GM19238 (cell line): Measurements from ENCODE around the gene ZNF326.
"Not testable (repeated sequence)": the region's sequence is repeated elsewhere in the genome, so short reads cannot be mapped to it uniquely, and the experiment has no call there.

Experiments
- DNase-seq: peaks from one replicate; pipeline ENCODE4 v3.0.0; 2011; ENCODE audit warnings: low spot score; ENCODE audit not compliant: insufficient read length

The ZNF326 gene

DNA sequence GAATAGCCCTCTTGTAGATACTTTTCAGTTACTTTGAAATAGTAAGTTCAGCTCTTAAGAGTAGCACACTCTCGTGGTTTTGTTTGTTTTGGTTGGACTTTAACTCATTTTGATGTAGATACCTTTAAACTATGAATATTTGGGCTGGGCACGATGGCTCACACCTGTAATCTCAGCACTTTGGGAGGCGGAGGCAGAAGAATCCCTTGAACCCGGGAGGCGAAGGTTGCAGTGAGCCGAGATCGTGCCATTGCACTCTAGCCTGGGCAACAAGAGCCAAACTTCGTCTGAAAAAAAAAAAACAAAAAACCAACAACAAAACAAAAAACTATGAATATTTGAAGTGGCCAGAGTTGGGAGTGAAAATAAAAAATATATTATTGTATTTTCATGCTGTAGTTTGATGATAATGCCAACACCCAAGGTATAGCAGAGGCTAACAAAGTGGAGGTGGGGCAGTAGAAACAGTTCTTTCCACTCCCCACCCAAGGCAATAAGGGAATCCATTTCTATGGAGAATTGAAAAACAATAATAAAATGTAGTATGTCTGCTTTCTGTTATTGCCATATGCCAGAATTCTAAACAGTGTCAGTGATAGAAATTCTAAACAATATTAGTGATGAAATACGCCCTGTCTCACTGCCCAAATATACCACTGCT is 1.7 kb downstream of the ZNF326 start:
- no peak for DNase-seq

DNA sequence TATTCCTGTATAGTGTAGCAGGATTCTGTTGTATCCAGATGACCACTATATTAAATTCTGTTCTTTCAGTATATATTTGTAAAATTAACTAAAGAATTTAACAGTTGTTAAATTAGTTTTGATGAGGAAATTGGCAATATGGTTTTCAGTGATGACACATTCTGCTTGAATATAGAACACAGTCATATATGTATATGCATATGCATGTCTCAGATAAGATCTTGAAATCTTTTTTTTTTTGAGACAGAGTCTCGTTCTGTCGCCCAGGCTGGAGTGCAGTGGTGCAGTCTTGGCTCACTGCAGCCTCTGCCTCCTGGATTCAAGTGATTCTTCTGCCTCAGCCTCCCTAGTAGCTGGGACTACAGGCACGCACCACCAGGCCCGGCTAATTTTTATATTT is 2.2 kb downstream of the ZNF326 start:
- DNase-seq: not testable (repeated sequence)

DNA sequence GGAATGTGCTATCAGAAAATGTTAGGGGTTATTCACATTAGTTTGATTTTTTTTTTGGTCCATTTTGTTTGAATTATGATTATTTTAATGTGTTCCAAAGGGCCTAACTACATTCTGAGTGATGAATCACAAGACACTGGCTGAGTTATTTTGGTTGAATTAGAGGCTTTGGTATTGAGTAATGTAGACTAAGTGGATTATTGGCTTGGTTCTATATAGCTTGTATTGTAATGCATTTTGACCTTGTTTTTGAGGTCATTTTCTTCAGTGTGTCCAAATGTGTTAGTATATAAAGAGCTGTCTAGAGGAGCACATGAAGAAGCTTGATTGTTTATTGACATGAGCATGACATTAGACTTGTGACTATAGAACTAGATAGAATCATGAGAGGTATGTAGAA is 3.4 kb downstream of the ZNF326 start:
- DNase-seq: no peak

DNA sequence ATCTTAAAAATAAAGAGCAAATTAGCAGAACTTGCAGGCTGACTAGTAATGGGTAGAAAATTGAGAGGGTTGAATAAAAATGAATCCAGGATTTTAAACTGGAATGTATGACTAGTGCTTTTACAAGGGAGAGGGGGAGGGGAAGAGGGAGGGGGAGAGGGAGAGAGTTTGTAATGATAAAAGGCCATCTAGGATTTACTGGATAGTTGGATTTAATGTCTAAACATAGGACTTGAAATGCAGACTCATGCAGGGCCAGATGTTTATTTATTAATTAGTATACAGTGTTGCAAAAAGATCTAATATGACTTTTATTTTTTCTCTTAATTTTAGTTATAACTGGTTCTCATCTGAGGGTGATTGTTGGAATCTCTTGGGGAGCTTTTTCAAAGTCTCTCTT is 4.3 kb downstream of the ZNF326 start:
- DNase-seq: no peak

DNA sequence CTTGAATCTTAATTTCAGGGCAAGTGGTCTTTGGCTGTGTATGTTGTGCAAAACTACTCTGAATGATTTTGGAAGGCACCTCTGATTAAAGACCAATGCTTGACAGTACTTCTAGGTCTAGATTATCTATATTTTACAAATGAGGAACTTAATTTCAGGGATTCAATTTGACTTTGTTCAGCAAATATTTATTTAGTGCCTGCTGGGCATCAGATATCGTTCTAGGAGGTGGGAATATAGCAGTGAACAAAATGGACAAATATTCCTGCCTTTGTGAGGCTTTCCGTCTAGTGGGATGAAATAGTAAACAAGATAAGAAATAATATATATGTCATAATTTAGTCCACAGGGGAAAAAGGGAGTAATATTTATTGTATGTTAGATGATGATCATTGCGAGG is 4.7 kb downstream of the ZNF326 start:
- DNase-seq: no peak

DNA sequence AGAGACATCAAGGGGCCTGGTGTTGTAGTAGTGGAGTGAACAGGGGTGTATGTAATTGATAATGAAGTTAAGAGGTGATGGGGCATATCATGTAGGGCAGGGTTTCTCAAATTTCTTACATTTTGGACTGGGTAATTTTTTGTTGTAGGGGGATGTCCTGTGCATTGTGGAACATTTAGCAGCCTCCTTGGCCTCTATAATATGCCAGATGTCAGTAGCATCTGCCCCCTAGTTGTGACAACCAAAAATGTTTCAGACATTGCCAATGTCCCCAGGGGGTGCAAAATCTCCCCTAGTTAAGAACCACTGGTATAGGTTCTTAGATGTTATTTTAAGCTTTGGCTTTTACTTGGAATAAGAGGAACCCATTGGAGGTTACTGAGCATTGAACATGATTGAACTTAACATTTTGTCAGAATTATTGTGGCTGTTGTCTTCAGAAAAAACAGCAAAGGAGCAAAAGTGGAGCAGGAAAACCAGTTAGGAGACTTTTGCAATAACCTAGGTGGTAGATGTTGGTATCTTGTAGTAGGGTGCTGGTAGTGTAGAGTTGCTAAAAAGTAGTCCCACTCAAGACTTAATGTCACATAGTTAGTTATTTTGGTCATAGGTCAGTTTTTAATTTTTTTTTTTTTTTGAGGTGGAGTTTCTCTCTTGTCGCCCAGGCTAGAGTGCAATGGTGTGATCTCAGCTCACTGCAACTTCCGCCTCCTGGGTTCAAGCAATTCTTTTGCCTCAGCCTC is 6.2 kb downstream of the ZNF326 start:
- DNase-seq: no peak

DNA sequence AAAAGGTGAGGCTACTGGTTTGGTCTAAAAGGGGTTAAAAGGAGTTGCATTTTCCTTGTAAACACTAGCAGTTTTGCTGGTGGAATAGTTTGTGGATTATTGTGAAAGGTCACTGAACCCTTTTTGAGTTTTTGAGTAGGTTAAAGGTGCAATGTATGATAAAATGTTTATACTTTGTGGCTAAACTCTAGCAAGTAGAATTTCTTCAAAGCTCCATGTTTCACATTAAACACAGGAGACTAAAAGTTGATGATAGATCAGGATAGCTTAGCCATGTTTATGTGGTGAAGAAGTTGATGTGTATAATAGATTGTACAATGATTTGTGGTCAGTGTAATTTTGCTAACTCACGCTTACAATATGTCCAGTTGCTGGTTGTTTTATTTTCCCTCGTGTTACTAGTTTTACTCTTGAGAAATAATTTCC is 13.1 kb downstream of the ZNF326 start:
- no peak for DNase-seq

DNA sequence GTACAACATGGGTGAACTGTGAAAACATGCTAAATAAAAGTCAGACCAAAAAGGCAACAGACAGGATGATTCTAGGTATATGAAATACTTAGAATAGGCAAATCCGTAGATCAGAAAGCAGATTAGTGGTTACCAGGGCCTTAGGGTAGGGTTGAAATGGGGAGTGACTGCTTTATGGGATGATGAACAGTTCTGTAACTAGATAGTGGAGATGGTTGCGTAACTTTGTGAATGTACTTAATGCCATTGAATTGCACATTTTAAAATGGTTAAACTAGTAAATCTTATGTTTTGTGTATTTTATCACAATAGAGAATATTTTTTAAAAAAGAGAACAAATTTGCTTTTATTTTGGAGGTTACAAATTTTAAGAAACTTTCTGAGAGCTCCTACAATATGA is 17.4 kb downstream of the ZNF326 start:
- no peak for DNase-seq

DNA sequence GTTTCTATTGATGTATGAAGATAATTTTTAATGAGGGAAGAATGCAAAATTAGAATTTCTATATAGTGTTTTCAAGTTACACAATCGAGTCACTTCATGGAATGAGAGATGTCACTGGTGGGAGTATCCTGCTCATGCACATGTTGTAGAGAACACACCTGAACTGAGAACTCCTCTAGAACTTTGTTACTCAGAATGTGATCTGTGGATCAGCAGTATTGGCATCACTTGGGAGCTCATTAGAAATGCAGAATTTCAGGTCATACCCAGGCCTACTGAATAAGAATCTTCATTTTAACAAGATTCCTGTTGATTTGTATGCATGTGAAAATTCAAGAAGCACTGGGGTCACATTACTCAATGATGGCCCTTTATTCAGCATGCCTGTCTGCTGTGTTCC is 28.8 kb downstream of the ZNF326 start:
- no peak for DNase-seq

DNA sequence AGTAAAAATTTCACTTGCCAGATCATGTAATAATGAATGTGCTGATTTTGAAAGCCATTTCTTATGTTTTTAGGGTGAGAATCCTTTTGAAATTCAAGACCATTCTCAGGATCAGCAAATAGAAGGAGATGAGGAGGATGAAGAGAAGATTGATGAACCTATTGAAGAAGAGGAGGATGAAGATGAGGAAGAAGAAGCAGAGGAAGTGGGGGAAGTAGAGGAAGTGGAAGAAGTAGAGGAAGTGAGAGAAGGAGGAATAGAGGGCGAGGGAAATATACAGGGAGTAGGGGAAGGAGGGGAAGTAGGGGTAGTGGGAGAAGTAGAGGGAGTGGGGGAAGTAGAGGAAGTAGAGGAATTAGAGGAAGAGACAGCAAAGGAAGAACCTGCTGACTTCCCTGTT is 32.4 kb downstream of the ZNF326 start:
- DNase-seq: no peak

DNA sequence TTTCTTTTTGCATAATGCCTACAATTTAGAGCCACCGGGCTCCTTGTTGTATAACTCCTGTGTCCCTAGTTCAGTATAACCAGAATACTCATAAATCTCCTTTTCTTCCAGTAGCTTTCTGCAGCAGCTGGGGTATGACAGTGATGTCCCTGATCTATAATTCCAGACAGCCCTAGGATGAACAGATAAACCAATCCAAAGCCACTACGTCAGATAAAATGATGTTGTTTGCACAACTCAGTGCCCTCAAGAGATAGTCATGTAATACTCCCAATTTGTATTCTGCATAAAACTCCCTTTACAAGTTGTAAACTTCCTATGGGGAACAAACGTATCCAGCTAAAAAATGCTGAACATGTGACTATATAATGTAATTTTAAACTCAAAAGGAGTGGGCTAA is 44.7 kb downstream of the ZNF326 start:
- DNase-seq: no peak

DNA sequence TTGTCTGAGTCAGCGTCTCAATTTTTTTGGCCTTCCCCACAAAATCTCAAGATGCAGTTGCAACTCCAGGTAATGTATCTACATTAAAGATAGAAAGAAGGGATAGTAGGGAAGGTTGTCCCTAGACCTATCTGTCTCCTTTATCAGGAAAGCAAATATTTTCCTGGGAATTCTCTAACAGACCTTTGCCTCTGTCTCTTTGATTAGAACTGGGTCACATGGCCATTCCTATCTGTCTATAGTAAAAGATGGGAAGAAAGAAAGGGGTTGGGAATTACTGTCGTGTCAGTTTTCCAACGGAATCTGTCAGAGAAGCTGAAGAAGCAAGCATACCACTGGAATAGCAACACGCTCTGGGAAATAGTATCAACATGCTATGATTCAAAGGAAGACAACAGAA is 48.7 kb downstream of the ZNF326 start:
- no peak for DNase-seq

DNA sequence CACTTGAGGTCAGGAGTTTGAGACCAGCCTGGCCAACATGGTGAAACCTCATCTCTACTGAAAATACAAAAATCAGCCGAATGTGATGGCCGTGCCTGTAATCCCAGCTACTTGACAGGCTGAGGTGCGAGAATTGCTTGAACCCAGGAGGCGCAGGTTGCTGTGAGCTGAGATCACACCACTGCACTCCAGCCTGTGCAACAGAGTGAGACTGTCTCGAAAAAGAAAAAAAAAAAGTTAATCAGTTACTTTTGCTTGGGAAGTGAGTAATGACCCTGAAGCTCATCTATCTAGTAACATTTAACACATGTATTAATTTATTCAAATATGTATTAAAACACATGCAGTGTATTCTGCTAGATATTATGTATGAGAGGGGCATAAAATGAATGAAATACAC is 49.4 kb downstream of the ZNF326 start:
- no peak for DNase-seq

DNA sequence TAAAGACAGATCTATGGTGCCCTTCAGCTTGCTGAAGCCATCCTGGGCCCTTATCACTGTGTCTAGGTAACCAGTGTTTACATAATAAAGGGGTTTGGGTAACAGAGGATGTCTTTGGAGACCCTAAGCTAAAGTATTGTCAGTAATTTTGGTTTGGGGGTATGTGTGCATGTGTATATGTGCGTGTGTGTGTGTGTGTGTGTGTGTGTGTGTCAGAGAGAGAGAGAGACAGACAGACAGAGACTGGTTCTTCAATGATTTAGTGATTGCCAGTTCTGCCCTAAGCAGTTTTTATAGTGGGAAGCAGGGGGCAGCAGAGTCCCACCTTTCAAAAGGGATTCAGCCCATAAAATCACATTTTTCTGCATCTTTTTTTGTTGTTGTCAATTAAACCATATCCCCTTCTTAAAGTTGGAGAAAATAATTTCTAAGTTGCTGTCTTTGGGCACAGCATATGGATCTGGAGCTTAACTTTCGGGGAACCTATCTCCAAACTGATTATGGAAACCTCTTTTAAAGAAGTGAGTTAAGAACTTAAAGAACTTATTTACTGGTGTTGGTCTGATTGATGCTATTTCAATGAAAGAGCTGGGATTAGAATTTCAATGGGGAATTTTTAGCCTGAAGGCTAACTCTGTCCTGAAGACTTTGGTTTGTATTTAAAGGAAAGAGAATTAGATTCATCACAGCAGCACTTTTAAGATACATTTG is 51.1 kb downstream of the ZNF326 start:
- no peak for DNase-seq

DNA sequence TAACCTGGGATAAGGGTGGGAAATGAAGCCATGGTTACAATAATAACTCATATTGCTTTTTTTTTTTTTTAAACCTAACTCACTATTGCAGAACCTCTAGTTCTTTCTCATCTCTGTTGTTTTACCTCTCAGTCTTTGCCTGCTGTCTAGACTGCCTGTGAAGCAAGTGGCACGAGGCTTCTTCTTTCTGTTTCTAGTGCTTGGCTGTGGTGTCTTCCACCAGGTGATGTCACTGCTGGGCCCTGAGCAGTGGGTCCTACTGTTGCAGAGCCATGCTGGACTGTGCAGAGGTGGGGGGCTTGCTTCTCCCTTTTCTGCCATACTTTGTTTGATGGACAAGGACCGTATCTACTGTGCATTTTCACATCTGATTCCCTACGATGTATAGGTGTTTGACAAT is 51.7 kb downstream of the ZNF326 start:
- DNase-seq: no peak

DNA sequence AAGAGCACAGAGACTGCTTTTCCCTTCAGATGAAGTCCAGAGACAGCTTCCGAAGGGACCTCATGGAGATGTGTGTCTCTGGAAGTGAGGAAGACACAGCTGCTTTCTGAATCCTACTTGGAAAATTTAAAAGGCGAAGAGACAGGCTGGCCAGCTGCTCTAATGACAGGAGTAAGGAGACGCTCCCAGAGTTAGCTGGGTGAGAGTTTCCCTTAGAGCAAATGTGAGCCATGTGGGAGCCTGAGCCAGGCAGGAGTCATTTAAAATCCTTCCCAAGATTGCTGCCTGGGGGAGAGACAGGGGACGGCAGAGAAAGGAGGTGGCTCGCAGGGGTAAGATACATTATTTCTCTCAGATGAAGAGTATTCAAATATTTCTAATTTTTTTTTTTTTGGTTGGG is 53.1 kb downstream of the ZNF326 start:
- DNase-seq: no peak

DNA sequence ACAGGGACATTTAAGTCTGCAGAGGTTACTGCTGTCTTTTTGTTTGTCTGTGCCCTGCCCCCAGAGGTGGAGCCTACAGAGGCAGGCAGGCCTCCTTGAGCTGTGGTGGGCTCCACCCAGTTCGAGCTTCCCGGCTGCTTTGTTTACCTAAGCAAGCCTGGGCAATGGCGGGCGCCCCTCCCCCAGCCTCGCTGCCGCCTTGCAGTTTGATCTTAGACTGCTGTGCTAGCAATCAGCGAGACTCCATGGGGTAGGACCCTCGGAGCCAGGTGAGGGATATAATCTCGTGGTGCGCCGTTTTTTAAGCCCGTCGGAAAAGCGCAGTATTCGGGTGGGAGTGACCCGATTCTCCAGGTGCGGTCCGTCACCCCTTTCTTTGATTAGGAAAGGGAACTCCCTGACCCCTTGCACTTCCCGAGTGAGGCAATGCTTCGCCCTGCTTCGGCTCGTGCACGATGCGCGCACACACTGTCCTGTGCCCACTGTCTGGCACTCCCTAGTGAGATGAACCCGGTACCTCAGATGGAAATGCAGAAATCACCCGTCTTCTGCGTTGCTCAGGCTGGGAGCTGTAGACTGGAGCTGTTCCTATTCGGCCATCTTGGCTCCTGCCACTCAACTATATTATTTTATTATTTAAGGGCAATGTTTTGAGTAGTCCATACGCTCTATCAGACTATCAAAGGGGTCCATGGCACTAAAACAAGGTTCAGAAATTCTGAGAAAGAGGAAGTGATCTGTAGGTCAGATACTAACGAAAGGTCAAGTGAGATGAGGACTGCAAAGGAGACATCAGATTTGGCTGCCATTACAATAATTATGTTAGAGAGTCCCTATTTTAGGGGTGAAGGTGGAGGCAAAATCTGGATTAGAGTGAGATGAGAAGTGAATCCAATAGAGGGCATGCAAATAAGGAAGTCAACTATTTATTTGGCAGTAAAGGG is 68.1 kb downstream of the ZNF326 start:
- not testable (repeated sequence) for DNase-seq

DNA sequence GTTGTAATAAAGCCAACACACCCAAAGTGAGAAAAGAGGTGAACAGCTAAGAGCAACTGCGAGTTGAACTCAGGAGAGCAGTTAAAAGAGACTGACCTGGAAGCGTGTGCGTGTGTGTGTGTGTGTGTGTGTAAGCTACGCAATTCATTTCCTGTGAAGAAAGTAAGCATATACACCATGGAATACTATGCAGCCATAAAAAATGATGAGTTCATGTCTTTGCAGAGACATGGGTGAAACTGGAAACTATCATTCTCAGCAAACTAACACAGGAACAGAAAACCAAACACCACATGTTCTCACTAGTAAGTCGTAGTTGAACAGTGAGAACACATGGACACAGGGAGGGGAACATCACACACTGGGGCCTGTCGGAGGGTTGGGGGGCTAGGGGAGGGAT is 69.2 kb downstream of the ZNF326 start:
- DNase-seq: not testable (repeated sequence)

DNA sequence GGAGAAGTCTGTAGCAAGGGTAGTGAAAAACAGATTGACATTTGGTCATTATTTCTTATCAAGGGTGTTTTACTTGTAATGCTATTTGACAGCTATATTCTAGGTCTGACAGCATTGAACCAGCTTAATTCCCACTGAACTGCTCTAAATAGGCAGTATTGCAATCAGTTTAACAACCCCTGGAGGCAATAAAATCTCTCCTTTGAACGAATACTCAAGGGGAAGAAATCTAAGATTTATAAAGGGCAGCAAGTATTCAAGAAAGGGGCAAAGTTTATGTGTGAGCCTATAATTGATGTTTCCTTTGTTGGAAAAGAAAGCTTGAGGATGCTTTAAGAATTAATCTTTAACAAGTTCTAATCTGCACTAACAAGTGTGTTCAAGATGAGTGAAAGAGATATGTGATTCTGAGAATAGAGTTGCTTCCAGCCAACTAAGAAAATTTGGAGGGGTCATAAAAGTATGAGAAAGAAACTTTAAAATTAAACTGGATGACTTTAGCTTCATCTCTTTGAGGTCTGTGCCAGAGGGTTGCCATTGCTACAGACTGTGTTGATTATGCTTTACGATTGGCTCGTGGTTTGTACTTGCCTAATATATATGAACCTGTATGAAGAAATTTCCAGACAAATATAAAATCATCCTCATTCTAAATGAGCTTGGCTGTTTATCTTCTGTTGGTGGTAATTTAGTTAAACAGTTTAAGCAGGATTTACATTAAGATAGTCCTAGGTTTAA is 72.5 kb downstream of the ZNF326 start:
- no peak for DNase-seq

DNA sequence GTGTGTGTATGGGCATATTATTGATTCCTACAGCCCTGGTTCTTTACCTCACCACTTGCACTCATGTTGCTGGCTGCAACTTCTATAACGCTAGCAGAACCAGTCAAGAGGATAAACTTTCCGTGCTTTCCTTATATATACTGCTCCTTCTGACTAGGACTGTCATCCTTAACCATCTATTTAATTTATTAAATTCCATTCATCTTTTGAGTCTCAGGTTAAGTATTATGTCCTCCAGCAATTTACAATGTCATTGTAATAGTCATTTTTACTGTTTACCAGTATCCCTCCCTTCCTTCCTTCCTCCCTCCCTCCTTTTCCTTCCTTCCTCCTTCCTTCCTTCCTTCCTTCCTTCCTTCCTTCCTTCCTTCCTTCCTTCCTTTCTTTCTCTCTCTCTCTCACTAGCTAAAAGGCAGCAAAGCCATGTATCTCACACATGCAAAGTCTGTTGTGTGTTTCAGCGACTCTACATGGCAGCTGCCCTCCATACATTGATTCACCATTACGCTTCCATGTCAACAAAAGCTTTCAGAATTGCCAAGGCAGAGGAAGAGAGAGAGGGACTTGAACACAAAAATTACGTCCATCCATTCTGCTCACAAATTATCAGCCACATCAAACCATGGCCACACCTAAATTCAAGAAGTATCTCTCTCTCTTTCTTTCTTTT is 73.8 kb downstream of the ZNF326 start:
- DNase-seq: no peak
